Hepatocyte (in vitro differentiated cells): ENCODE data around the gene KCNMA1. TPM values are rescaled to one million over a fixed set of nuclear protein-coding genes. Genes with fewer than 3 reads are reported as not detected.

Experiments used
- DNase-seq: peaks from one replicate; pipeline ENCODE4 v3.0.0-alpha.2; 2016; ENCODE audit warnings: low spot score
- H2AFZ ChIP-seq: fragments of 200-600 bp; sonication (generic); 2 replicates; pipeline ENCODE4 v1.6.0; 2016; ENCODE audit warnings: antibody characterized with exemption, mild to moderate bottlenecking
- H3K27ac ChIP-seq: fragments of 200-600 bp; sonication (generic); 2 replicates; pipeline ENCODE4 v1.5.1; 2016; ENCODE audit warnings: mild to moderate bottlenecking
- H3K27me3 ChIP-seq: fragments of 200-600 bp; sonication (generic); 2 replicates; pipeline ENCODE4 v1.6.1; 2016
- H3K36me3 ChIP-seq: fragments of 200-600 bp; sonication (generic); replicated peaks from 2 replicates; pipeline ENCODE4 v1.5.1; 2016; ENCODE audit warnings: low read depth; ENCODE audit not compliant: insufficient read depth
- H3K4me1 ChIP-seq: fragments of 200-600 bp; sonication (generic); 2 replicates; pipeline ENCODE4 v1.5.1; 2016; ENCODE audit warnings: mild to moderate bottlenecking, moderate library complexity; ENCODE audit not compliant: insufficient read depth
- H3K4me2 ChIP-seq: fragments of 200-600 bp; sonication (generic); 2 replicates; pipeline ENCODE4 v1.6.0; 2016
- H3K4me3 ChIP-seq: fragments of 200-600 bp; sonication (generic); 2 replicates; pipeline ENCODE4 v1.5.1; 2016; ENCODE audit warnings: mild to moderate bottlenecking
- H3K79me2 ChIP-seq: fragments of 200-600 bp; sonication (generic); 2 replicates; pipeline ENCODE4 v1.6.0; 2017; ENCODE audit warnings: mild to moderate bottlenecking
- H3K9me2 ChIP-seq: fragments of 200-600 bp; sonication (generic); replicated peaks from 2 replicates; pipeline ENCODE4 v1.6.0; 2017; ENCODE audit warnings: mild to moderate bottlenecking; ENCODE audit not compliant: insufficient read depth
- H3K9me3 ChIP-seq: fragments of 200-600 bp; sonication (generic); 2 replicates; pipeline ENCODE4 v1.5.1; 2016; ENCODE audit warnings: low read depth, mild to moderate bottlenecking
- H4K20me1 ChIP-seq: fragments of 200-600 bp; sonication (generic); 2 replicates; pipeline ENCODE4 v1.6.0; 2016; ENCODE audit warnings: mild to moderate bottlenecking; ENCODE audit not compliant: insufficient read depth, poor library complexity, severe bottlenecking
- CTCF ChIP-seq: fragments of 200-600 bp; sonication (generic); IDR thresholded peaks from 2 replicates; pipeline ENCODE4 v1.5.1; 2016; ENCODE audit warnings: antibody characterized with exemption, mild to moderate bottlenecking; ENCODE audit not compliant: poor library complexity
- EZH2 ChIP-seq: fragments of 200-600 bp; sonication (generic); IDR thresholded peaks from 2 replicates; pipeline ENCODE4 v1.6.1; 2016; ENCODE audit warnings: antibody characterized with exemption, mild to moderate bottlenecking, borderline replicate concordance
- EZH2phosphoT487 ChIP-seq: fragments of 200-600 bp; sonication (generic); IDR thresholded peaks from one replicate; pipeline ENCODE4 v1.6.1; 2018; ENCODE audit warnings: antibody characterized with exemption, mild to moderate bottlenecking, low read depth, moderate library complexity; ENCODE audit not compliant: unreplicated experiment, severe bottlenecking
- WGBS: methylation state at CpG from one replicate; pipeline ENCODE4 v1.1.6; 2016; ENCODE audit warnings: low lambda C conversion rate; ENCODE audit errors: missing lambda C conversion rate; 5-methylcytosine and 5-hydroxymethylcytosine counted together
- polyA plus RNA-seq: library from polyadenylated mRNA; unstranded; fragments of >200 nt; fragmentation: Nextera tagmentation; extraction: Ambion mirVana; gene quantifications from 2 replicates; pipeline ENCODE4 v1.2.1, GENCODE V29; 2016
- total RNA-seq: library from RNA; depleted of rRNA; stranded (reverse); fragments of >200 nt; gene quantifications from 2 replicates; pipeline ENCODE4 v1.2.3, GENCODE V29; 2014

KCNMA1 gene
- total and polyA plus RNA-seq, 2 experiments from 2014 or later: 42.6 to 73.3 TPM

DNA sequence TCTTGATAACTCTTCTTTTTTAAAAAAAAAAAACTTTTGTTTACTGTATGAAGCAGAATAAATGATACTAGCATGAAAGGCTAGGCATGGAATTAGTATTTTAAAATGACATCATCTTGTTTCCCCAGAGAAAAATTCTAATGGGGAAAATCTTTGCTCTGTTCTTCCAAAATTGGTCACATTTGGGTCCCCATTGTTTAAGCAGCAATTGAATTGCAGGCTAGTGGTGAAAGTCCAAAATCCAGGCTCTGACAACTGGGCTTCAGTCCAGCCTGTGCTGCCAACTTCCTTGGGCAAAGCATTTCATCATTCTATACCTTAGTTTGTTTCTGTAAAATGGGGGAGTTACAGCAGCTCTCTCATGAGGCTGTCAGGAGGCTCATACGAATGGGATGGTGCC is 726.4 kb downstream of the KCNMA1 start:
- Histone ChIP-seq H3K4me1 (no peaks in the 10 kb centered on the region), H2AFZ (no peak overlapping the region), H3K27ac (no peak overlapping the region), H3K79me2 (no peaks in the 10 kb centered on the region), H3K9me2 (no peaks in the 10 kb centered on the region), H3K36me3 (no peaks in the 10 kb centered on the region), H3K27me3 (no peaks in the 10 kb centered on the region), H3K9me3 (no peaks in the 10 kb centered on the region), H3K4me3 (no peak overlapping the region), H3K4me2 (no peak overlapping the region), H4K20me1 (no peaks in the 10 kb centered on the region)
- 94% methylated on average over 1 of the region's 1 CpG for WGBS
- TF ChIP-seq CTCF: no peak
- TF ChIP-seq EZH2phosphoT487: no peak
- TF ChIP-seq EZH2: no peak
- DNase-seq: no peak

DNA sequence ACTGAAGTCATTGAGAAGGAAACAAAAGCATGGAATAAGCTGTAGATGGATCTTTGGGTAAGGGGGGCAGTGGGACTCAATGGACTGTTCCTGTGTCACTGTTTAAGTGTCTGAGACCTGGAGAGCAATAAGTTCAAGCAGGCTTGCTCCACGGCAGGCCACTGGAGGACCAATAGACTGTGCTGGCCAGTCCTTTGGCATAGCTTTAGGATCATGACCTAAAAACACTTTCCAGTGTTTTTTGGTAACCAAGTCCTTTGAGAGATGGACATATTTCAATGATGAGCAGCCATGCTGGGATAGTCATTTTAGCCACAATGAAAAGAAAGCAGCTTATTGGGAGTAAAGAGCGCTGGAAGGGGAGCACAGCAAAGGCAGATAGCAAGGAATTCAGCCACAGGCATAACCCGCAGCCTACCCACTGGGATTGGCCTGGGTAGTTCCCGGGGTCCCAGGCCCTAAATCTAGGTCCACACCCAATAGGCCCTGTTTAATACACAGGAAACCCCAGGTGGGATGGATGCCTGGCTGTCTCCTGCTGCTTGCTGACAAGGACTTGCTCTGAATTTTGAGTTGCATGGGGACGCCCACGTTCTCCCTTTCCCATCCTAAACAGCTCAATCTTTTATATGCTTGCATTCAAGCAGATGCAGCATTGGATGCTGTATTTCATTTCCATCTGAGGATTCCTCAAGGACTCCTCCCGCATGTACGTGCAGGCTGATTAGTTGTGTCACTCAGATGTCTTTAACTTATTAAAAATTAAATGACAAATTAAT is 727.2 kb downstream of the KCNMA1 start:
- no peak for TF ChIP-seq EZH2phosphoT487
- no peak for TF ChIP-seq CTCF
- TF ChIP-seq EZH2: no peak
- DNase-seq: no peak
- no peaks in the 10 kb centered on the region for H3K4me1 ChIP-seq
- no peaks in the 10 kb centered on the region for H3K9me3 ChIP-seq
- WGBS: 97% methylated on average over 8 of the region's 8 CpGs
- H4K20me1 ChIP-seq: no peaks in the 10 kb centered on the region
- H3K4me2 ChIP-seq: no peak overlapping the region
- no peaks in the 10 kb centered on the region for H3K36me3 ChIP-seq
- no peak overlapping the region for H3K27ac ChIP-seq
- H3K4me3 ChIP-seq: no peak overlapping the region
- H3K9me2 ChIP-seq: no peaks in the 10 kb centered on the region
- H2AFZ ChIP-seq: no peak overlapping the region
- no peaks in the 10 kb centered on the region for H3K27me3 ChIP-seq
- H3K79me2 ChIP-seq: no peaks in the 10 kb centered on the region

DNA sequence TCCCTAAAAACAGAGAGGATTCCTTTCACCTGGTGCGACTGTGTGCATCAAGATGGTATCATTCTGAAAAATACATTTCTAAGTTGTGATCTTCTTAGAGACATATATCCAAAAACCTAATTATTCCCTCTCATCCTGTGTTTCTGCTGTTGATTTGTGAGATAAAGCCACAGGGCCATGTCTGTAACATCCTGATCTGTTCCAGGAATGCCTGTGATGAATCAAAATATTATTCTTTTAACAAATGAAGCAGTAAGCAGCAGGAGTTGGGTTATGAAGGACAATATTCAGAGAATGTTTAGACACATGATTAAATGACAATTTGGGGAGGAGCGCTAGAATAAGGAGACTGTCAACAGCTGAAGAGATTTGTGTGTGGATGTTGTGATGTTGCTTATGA is 731.4 kb downstream of the KCNMA1 start:
- 98% methylated on average over 2 of the region's 2 CpGs for WGBS
- Histone ChIP-seq H3K27ac (no peak overlapping the region), H3K79me2 (no peaks in the 10 kb centered on the region), H3K9me2 (no peaks in the 10 kb centered on the region), H3K4me1 (no peaks in the 10 kb centered on the region), H2AFZ (no peak overlapping the region), H3K27me3 (no peaks in the 10 kb centered on the region), H3K9me3 (no peaks in the 10 kb centered on the region), H3K4me2 (no peak overlapping the region), H3K4me3 (no peak overlapping the region), H3K36me3 (no peaks in the 10 kb centered on the region), H4K20me1 (no peaks in the 10 kb centered on the region)
- DNase-seq: no peak
- no peak for TF ChIP-seq CTCF
- TF ChIP-seq EZH2: no peak
- no peak for TF ChIP-seq EZH2phosphoT487
